Jurkat, Clone E6-1 (cell line): ENCODE measurements around the gene RILPL2.
"Not testable (repeated sequence)": the region's sequence is repeated elsewhere in the genome, so short reads cannot be mapped to it uniquely, and the experiment has no call there.

Experiments used
- DNase-seq: peaks from one replicate; pipeline ENCODE4 v3.0.0-alpha.2; 2011; ENCODE audit warnings: low read depth, low spot score
- H3K4me3 ChIP-seq: 2 replicates; pipeline ENCODE4 v1.5.1; 2011; ENCODE audit warnings: mild to moderate bottlenecking, low read length, control low read depth, moderate library complexity

Gene RILPL2

GRCh38 chr12:123453165-123453564 lies 16.7 kb upstream of the RILPL2 start:
- DNase-seq, result no peak
- H3K4me3 ChIP-seq, result no peak overlapping the region

- DNase-seq, H3K4me3 ChIP-seq: not testable (repeated sequence)
These were observed 15.7 kb upstream of the RILPL2 start for GRCh38 chr12:123452276-123452550.

- H3K4me3 ChIP-seq, result no peak overlapping the region
- no peak for DNase-seq
These were observed 14.2 kb upstream of the RILPL2 start for GRCh38 chr12:123450636-123451035.

GRCh38 chr12:123449856-123450255 lies 13.4 kb upstream of the RILPL2 start:
- no peak for DNase-seq
- H3K4me3 ChIP-seq, result no peak overlapping the region

GRCh38 chr12:123449249-123449733 lies 12.8 kb upstream of the RILPL2 start:
- DNase-seq, result no peak
- H3K4me3 ChIP-seq, result no peak overlapping the region

- DNase-seq, result no peak
- H3K4me3 ChIP-seq, result no peak overlapping the region
These were observed 9.8 kb upstream of the RILPL2 start for GRCh38 chr12:123446333-123446713.

GRCh38 chr12:123445388-123446332 lies 9.2 kb upstream of the RILPL2 start:
- H3K4me3 ChIP-seq, result no peak overlapping the region
- no peak for DNase-seq

- DNase-seq, result no peak
- H3K4me3 ChIP-seq, result no peak overlapping the region
These were observed 7.9 kb upstream of the RILPL2 start for GRCh38 chr12:123444092-123445026.

GRCh38 chr12:123442774-123443173 lies 6.3 kb upstream of the RILPL2 start:
- no peak overlapping the region for H3K4me3 ChIP-seq
- no peak for DNase-seq

- H3K4me3 ChIP-seq, result no peak overlapping the region
- no peak for DNase-seq
These were observed 5.2 kb upstream of the RILPL2 start for GRCh38 chr12:123441523-123442164.

GRCh38 chr12:123435636-123436016 lies 858 bp downstream of the RILPL2 start:
- H3K4me3 ChIP-seq, result peak overlapping the region; percentile 72
- DNase-seq, result no peak

GRCh38 chr12:123433615-123434014 lies 2.9 kb downstream of the RILPL2 start:
- H3K4me3 ChIP-seq, result no peak overlapping the region
- no peak for DNase-seq

GRCh38 chr12:123431951-123432817 lies 4.3 kb downstream of the RILPL2 start:
- H3K4me3 ChIP-seq, DNase-seq: not testable (repeated sequence)

- not testable (repeated sequence) for DNase-seq, H3K4me3 ChIP-seq
These were observed 7.4 kb downstream of the RILPL2 start for GRCh38 chr12:123429101-123429500.

GRCh38 chr12:123428591-123428990 lies 7.9 kb downstream of the RILPL2 start:
- no peak overlapping the region for H3K4me3 ChIP-seq
- no peak for DNase-seq

- DNase-seq, result no peak
- no peak overlapping the region for H3K4me3 ChIP-seq
These were observed 9.3 kb downstream of the RILPL2 start for GRCh38 chr12:123427036-123427769.

GRCh38 chr12:123421314-123421713 lies 15.2 kb downstream of the RILPL2 start:
- DNase-seq, result no peak
- H3K4me3 ChIP-seq, result no peak overlapping the region

- H3K4me3 ChIP-seq, result no peak overlapping the region
- DNase-seq, result no peak
These were observed 26.5 kb downstream of the RILPL2 start for GRCh38 chr12:123410041-123410412.
